ENCODE results near the gene TPH2.

Gene TPH2

DNA sequence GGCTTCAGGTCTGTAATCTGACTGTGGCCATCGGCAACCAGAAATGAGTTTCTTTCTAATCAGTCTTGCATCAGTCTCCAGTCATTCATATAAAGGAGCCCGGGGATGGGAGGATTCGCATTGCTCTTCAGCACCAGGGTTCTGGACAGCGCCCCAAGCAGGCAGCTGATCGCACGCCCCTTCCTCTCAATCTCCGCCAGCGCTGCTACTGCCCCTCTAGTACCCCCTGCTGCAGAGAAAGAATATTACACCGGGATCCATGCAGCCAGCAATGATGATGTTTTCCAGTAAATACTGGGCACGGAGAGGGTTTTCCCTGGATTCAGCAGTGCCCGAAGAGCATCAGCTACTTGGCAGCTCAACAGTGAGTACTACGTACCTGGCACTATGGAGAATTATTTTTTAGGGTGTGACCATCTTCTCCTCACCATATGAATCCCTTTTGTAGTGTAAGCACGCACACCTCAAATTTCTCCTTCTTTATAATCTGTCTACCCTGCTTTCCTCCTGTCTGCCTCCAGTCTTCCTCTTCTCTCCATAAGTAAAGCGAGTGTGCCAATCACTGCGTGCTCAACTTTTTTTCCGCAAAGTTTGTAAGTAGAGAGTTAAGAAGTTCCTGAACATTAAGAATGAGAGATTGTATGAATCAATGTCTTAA, at the start of gene TPH2:
TSS of gene TPH2 (plus strand) at position 118 of the 658 bp plus-strand sequence. CDS start at position 260, 142 bp downstream.
- DNase-seq, result peak; percentile 19

DNA sequence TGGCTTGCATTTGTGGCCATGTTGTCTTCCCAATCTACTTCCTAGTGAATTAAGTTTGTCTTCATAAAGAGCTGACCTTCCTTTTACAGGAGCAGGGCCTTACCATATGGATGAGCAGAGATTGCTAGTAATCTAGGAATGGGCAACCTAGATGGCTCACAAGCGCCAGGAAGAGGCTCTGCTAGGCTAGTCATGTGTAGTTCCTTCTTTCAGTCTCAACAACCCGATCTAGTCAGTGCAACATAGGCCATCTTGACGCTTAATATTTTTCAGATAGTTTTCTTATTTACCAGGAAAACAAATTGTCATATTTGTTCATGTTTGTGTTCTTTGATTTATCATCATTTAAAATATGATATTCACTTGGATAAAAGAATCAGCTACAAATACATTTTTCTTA, 48.2 kb upstream of the TPH2 start:
- no peak for DNase-seq

- no peak for DNase-seq
Observed at GRCh38 chr12:71892059-71892458, 46.6 kb upstream of the TPH2 start.

GRCh38 chr12:71896205-71896882, 42.3 kb upstream of the TPH2 start:
- no peak for DNase-seq

DNA sequence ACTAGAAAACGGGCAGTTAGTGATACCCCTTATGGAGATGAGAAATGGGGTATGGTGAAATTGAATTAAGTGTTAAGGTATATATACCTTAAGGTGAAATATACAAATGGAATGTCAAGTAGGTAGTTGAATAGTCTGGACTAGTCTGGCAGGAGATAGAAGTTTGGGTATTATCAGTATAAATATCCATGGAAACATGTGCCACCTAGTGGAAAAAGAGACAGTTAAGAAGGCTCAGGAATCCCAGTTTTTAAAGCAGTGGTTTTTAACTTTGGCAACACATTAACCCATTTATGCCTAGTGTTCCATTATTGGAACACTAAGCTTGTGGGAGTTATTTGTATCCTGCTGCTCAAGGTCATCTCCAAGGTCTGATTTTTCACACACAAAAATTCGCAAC, 38.6 kb upstream of the TPH2 start:
- DNase-seq, result no peak

GRCh38 chr12:71904629-71905028, 34.0 kb upstream of the TPH2 start:
- no peak for DNase-seq

DNA sequence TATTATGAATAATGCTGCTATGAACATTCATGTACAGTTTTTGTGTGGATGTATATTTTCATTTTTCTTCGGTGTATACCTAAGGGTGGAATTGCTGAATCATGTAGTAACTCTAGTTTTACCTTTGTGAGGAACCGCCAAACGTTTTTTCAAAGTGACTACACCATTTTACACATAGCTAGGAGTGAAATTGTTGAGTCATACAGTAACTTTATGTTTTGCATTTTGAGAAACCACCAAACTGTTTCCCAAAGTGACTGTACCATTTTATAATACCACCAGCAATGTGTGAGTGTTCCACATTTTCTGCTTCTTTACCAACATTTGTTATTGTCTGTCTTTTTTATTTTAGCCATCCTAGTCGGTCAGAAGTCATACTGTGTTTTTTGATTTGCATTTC, 3.1 kb upstream of the TPH2 start:
- no peak for DNase-seq

DNA sequence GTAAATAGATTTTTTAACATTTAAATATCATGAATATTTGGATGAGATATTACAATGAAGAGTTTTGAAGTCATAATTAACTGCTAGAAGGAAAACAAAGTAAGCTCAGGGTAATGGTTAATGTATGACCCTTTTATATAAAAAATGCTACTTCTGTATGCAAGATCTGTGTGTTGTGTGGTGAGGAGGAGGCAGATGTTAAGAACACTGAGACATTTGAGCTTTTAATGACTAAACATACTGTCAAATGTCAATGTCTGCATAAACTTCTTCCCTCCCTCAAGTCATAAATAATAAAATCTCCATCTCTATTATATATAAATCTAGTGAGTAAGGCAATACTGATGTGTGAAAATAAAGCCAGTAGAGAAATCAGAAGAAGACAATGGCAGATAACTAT, 1.4 kb downstream of the TPH2 start:
- DNase-seq, result no peak

- DNase-seq, result no peak
Observed at GRCh38 chr12:71941174-71941573, 2.5 kb downstream of the TPH2 start.

- DNase-seq, result no peak
Observed at GRCh38 chr12:71942259-71942658, 3.6 kb downstream of the TPH2 start.

- no peak for DNase-seq
Observed at GRCh38 chr12:71942703-71943102, 4.1 kb downstream of the TPH2 start.

DNA sequence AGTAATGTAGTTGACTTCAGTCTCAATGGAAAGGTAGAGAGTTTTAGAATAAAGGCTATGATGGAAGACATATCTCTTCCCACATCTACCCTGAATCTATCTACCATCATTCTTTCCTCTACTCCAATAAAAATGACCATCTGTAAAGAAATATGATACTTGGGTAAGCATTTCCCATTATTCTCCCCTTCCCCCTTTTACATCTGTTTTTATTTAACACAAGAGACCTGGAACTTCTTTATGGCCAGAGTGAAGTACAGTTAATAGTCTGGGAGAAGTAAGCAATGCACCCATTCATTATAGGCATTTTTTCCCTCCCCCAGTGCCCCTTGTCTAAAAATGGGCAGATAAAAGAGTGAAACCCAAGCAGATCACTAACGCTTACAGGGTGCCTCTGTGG, 6.5 kb downstream of the TPH2 start:
- DNase-seq, result no peak

GRCh38 chr12:71945883-71946282, 7.2 kb downstream of the TPH2 start:
- no peak for DNase-seq

GRCh38 chr12:71947645-71948105, 9.0 kb downstream of the TPH2 start:
- no peak for DNase-seq

- no peak for DNase-seq
Observed at GRCh38 chr12:71948390-71948789, 9.7 kb downstream of the TPH2 start.

DNA sequence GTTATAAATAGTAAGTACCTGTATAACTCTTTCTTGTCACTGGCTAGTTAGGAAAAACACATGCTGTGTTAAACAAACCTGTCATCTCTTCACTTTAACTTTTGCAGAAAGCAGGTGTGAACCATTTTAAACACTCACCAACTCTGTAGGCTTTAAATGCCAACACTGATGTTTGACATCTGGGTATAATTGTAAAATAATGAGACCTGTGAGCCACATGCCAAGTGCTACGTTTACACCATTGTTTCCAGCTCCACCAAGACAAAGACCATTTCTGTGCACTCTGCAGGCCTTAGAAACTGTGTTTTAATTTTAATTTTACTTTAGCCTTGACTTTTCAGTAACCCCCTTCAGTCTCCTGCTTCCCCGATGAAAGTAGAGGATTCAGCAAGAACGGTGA, 11.0 kb downstream of the TPH2 start:
- no peak for DNase-seq

DNA sequence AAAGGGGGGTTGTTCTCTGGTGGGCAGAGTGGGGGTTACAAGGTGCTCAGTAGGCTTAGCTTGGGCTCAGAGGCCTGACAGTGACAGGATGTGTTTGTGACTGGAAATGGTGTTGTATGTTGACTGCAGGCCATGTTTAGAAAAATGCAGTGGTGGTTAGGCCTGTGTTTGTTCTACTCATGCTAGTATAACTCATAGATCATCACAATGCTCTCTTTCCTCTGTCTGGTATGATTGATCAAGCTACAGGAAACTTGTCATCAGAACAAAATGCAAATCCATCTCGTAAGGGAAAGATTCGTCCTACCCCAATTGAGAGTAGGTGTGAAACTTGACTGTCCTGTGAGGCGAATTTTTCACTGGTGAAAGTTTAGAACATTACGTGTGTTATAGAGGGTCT, 11.8 kb downstream of the TPH2 start:
- DNase-seq, result no peak

DNA sequence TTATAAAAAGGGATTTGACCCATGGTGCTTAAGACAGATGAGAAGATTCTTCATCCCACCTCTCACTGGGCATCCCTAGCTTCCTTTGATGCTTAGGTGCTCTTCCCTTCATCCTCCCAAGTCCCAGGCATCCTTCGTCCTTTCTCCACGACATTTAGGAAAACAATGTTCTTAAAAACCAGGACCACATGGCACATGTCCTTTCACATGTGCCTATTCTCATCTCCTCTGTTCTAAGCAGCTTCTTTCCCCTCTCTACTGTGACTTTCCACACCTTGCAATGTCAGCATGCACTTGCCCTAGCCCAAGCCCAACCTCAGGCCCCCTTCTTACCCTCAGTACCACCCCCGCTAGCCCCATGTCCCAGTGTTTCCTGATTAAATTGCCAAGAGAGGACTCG, 12.2 kb downstream of the TPH2 start:
- no peak for DNase-seq

DNA sequence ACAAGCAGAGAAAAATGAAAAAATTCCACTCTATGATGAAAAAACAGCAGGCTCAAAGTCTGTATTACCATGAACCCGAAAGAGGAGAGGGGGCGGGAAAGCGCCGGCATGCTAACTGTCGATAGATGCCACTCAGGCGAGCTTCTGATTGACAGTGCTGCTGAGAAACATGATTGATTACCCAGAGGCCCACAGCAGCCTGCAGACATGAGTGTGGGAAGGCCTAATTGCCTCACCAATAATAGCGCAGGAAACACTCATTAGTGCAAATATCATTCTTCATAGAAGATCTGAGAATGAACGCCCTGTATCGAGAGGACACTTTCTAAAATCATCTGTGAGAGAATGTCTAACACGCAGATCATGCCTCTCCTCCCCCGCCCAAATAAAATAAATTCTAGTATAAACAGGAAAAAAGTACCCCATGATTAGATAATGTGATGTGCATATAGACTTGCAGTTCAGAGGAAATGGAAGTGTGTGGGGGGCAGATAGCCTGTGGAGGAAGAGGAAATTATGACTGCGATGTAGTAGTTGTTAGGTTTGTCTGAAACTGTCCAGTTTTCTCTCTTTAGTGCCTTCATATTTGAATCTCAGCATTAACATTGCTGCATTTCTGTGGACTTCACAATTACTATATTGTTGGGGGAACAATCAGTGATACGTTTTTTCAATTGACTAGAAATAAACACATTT, 15.6 kb downstream of the TPH2 start:
- no peak for DNase-seq

DNA sequence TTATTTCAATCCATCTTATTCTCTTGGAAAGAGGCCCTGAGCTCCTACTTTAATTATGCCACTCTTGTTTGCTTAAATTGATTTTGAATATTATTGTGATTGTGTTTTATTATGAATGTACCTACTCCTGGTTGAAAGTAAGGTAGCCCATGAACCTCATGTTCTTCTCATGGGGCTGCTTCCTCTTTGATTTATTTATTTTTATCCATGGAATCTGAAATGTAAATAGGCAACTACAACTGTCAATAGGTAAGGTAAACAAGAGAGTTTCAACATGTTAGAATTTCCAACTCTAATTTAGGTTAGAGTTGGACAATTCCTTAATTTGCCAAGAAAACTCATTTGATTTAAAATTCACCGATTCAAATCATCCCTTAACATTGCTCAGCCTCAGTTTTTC, 16.2 kb downstream of the TPH2 start:
- DNase-seq, result no peak

- DNase-seq, result no peak
Observed at GRCh38 chr12:71955970-71956369, 17.3 kb downstream of the TPH2 start.

DNA sequence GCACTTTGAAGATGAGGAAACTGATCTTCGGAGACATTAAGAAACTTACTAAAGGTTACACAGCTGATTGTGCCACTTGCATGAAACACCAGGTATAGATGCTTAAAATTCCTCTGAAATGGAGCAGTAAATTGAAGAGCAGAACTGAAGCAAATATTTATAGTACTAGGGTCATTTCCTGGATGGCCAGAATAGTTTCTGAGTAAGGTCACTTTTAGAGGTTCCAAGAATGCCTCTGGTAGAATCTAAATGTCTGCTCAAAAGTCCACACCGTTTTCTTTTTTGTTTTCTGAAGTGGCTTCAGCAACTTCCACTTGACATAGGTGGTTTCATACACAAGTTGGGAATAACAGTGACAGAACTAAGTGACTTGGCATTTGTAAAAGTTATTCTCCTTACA, 19.4 kb downstream of the TPH2 start:
- no peak for DNase-seq

- DNase-seq, result no peak
Observed at GRCh38 chr12:71958457-71958856, 19.8 kb downstream of the TPH2 start.

- DNase-seq, result no peak
Observed at GRCh38 chr12:71958993-71959578, 20.4 kb downstream of the TPH2 start.
